ENCODE measurements around the gene ANKRD31. TPM values are rescaled to one million over a fixed set of nuclear protein-coding genes. Genes with fewer than 3 reads are reported as not detected.
"Not testable (repeated sequence)": the region's sequence is repeated elsewhere in the genome, so short reads cannot be mapped to it uniquely, and the experiment has no call there.

Gene ANKRD31
- total and polyA plus RNA-seq, 2 donors = 0.05 to 0.69 TPM

GRCh38 chr5:75202935-75203334, 33.7 kb downstream of the ANKRD31 start:
- Histone ChIP-seq H3K36me3 (ENCODE audit: insufficient read depth) (no peaks in the 10 kb centered on the region), H3K27ac (ENCODE audit: low read depth) (no peak overlapping the region), H3K4me3 (ENCODE audit: low read depth, low read length) (no peak overlapping the region), H3K4me1 (ENCODE audit: insufficient read depth) (no peaks in the 10 kb centered on the region)
- WGBS = 84% methylated on average over 1 of the region's 1 CpG
- DNase-seq (ENCODE audit: extremely low spot score) = no peak

- WGBS = 98% methylated on average over 4 of the region's 4 CpGs
- DNase-seq (ENCODE audit: extremely low spot score) = no peak
- no peaks in the 10 kb centered on the region for H3K4me1 ChIP-seq (ENCODE audit: insufficient read depth)
- H3K36me3 ChIP-seq (ENCODE audit: insufficient read depth) = no peaks in the 10 kb centered on the region
- H3K27ac ChIP-seq (ENCODE audit: low read depth) = no peak overlapping the region
- no peak overlapping the region for H3K4me3 ChIP-seq (ENCODE audit: low read depth, low read length)
These were observed 35.9 kb downstream of the ANKRD31 start for GRCh38 chr5:75200776-75201175.

- Histone ChIP-seq H3K4me1 (ENCODE audit: insufficient read depth) (no peaks in the 10 kb centered on the region), H3K36me3 (ENCODE audit: insufficient read depth) (no peaks in the 10 kb centered on the region), H3K4me3 (ENCODE audit: low read depth, low read length) (no peak overlapping the region), H3K27ac (ENCODE audit: low read depth) (no peak overlapping the region)
- DNase-seq (ENCODE audit: extremely low spot score) = no peak
- 88% methylated on average over 1 of the region's 1 CpG for WGBS
These were observed 36.7 kb downstream of the ANKRD31 start for GRCh38 chr5:75199946-75200345.

GRCh38 chr5:75199071-75199470, 37.6 kb downstream of the ANKRD31 start:
- no peak for DNase-seq (ENCODE audit: extremely low spot score)
- H3K36me3 ChIP-seq (ENCODE audit: insufficient read depth) = no peaks in the 10 kb centered on the region
- H3K4me1 ChIP-seq (ENCODE audit: insufficient read depth) = no peaks in the 10 kb centered on the region
- 48% methylated on average over 2 of the region's 2 CpGs for WGBS
- no peak overlapping the region for H3K4me3 ChIP-seq (ENCODE audit: low read depth, low read length)
- H3K27ac ChIP-seq (ENCODE audit: low read depth) = no peak overlapping the region

- no peak overlapping the region for H3K4me3 ChIP-seq (ENCODE audit: low read depth, low read length)
- 87% methylated on average over 5 of the region's 5 CpGs for WGBS
- H3K4me1 ChIP-seq (ENCODE audit: insufficient read depth) = no peaks in the 10 kb centered on the region
- H3K36me3 ChIP-seq (ENCODE audit: insufficient read depth) = no peaks in the 10 kb centered on the region
- no peak for DNase-seq (ENCODE audit: extremely low spot score)
- no peak overlapping the region for H3K27ac ChIP-seq (ENCODE audit: low read depth)
These were observed 38.9 kb downstream of the ANKRD31 start for GRCh38 chr5:75197745-75198144.

- no peak for DNase-seq (ENCODE audit: extremely low spot score)
- Histone ChIP-seq H3K4me3 (ENCODE audit: low read depth, low read length) (no peak overlapping the region), H3K27ac (ENCODE audit: low read depth) (no peak overlapping the region), H3K4me1 (ENCODE audit: insufficient read depth) (no peaks in the 10 kb centered on the region), H3K36me3 (ENCODE audit: insufficient read depth) (no peaks in the 10 kb centered on the region)
- 77% methylated on average over 6 of the region's 6 CpGs for WGBS
These were observed 43.9 kb downstream of the ANKRD31 start for GRCh38 chr5:75192804-75193203.

- DNase-seq (ENCODE audit: extremely low spot score) = no peak
- no peaks in the 10 kb centered on the region for H3K36me3 ChIP-seq (ENCODE audit: insufficient read depth)
- H3K4me1 ChIP-seq (ENCODE audit: insufficient read depth) = no peaks in the 10 kb centered on the region
- H3K4me3 ChIP-seq (ENCODE audit: low read depth, low read length) = no peak overlapping the region
- H3K27ac ChIP-seq (ENCODE audit: low read depth) = no peak overlapping the region
These were observed 44.4 kb downstream of the ANKRD31 start for GRCh38 chr5:75192264-75192663.

- Histone ChIP-seq H3K4me1 (ENCODE audit: insufficient read depth) (no peaks in the 10 kb centered on the region), H3K36me3 (ENCODE audit: insufficient read depth) (no peaks in the 10 kb centered on the region), H3K4me3 (ENCODE audit: low read depth, low read length) (no peak overlapping the region), H3K27ac (ENCODE audit: low read depth) (no peak overlapping the region)
- no peak for DNase-seq (ENCODE audit: extremely low spot score)
- WGBS = 90% methylated on average over 3 of the region's 3 CpGs
These were observed 46.5 kb downstream of the ANKRD31 start for GRCh38 chr5:75190227-75190626.

- WGBS = 67% methylated on average over 2 of the region's 2 CpGs
- Histone ChIP-seq H3K36me3 (ENCODE audit: insufficient read depth) (no peaks in the 10 kb centered on the region), H3K27ac (ENCODE audit: low read depth) (no peak overlapping the region), H3K4me1 (ENCODE audit: insufficient read depth) (no peaks in the 10 kb centered on the region), H3K4me3 (ENCODE audit: low read depth, low read length) (no peak overlapping the region)
- no peak for DNase-seq (ENCODE audit: extremely low spot score)
These were observed 47.3 kb downstream of the ANKRD31 start for GRCh38 chr5:75189353-75189752.

- Histone ChIP-seq H3K4me1 (ENCODE audit: insufficient read depth) (no peaks in the 10 kb centered on the region), H3K36me3 (ENCODE audit: insufficient read depth) (no peaks in the 10 kb centered on the region), H3K4me3 (ENCODE audit: low read depth, low read length) (no peak overlapping the region), H3K27ac (ENCODE audit: low read depth) (no peak overlapping the region)
- no peak for DNase-seq (ENCODE audit: extremely low spot score)
- 75% methylated on average over 1 of the region's 1 CpG for whole genome bisulfite sequencing
These were observed 50.9 kb downstream of the ANKRD31 start for GRCh38 chr5:75185763-75186162.

GRCh38 chr5:75176009-75176408, 60.7 kb downstream of the ANKRD31 start:
- 94% methylated on average over 7 of the region's 7 CpGs for WGBS
- H3K4me1 ChIP-seq (ENCODE audit: insufficient read depth); H3K4me3 ChIP-seq (ENCODE audit: low read depth, low read length); H3K36me3 ChIP-seq (ENCODE audit: insufficient read depth); H3K27ac ChIP-seq (ENCODE audit: low read depth); DNase-seq (ENCODE audit: extremely low spot score): not testable (repeated sequence)

- not testable (repeated sequence) for DNase-seq (ENCODE audit: extremely low spot score); H3K36me3 ChIP-seq (ENCODE audit: insufficient read depth); H3K27ac ChIP-seq (ENCODE audit: low read depth); H3K4me1 ChIP-seq (ENCODE audit: insufficient read depth); H3K4me3 ChIP-seq (ENCODE audit: low read depth, low read length)
- WGBS = 84% methylated on average over 4 of the region's 4 CpGs
These were observed 61.8 kb downstream of the ANKRD31 start for GRCh38 chr5:75174872-75175271.

- WGBS = 30% methylated on average over 2 of the region's 2 CpGs
- Histone ChIP-seq H3K4me3 (ENCODE audit: low read depth, low read length) (no peak overlapping the region), H3K27ac (ENCODE audit: low read depth) (no peak overlapping the region), H3K4me1 (ENCODE audit: insufficient read depth) (no peaks in the 10 kb centered on the region), H3K36me3 (ENCODE audit: insufficient read depth) (no peaks in the 10 kb centered on the region)
- DNase-seq (ENCODE audit: extremely low spot score) = no peak
These were observed 67.2 kb downstream of the ANKRD31 start for GRCh38 chr5:75169516-75169915.

GRCh38 chr5:75168026-75168735, 68.5 kb downstream of the ANKRD31 start:
- no peak for DNase-seq (ENCODE audit: extremely low spot score)
- WGBS = 58% methylated on average over 2 of the region's 2 CpGs
- H3K36me3 ChIP-seq (ENCODE audit: insufficient read depth) = no peaks in the 10 kb centered on the region
- no peaks in the 10 kb centered on the region for H3K4me1 ChIP-seq (ENCODE audit: insufficient read depth)
- H3K27ac ChIP-seq (ENCODE audit: low read depth) = no peak overlapping the region
- H3K4me3 ChIP-seq (ENCODE audit: low read depth, low read length) = no peak overlapping the region

- H3K4me3 ChIP-seq (ENCODE audit: low read depth, low read length) = no peak overlapping the region
- no peaks in the 10 kb centered on the region for H3K4me1 ChIP-seq (ENCODE audit: insufficient read depth)
- H3K27ac ChIP-seq (ENCODE audit: low read depth) = no peak overlapping the region
- H3K36me3 ChIP-seq (ENCODE audit: insufficient read depth) = no peaks in the 10 kb centered on the region
- no peak for DNase-seq (ENCODE audit: extremely low spot score)
These were observed 69.3 kb downstream of the ANKRD31 start for GRCh38 chr5:75167345-75167744.

Data from urinary bladder (tissue), 4 donors.